Astrocyte (in vitro differentiated cells and primary cell): ENCODE data around the gene ROPN1.
"Not testable (repeated sequence)": the region's sequence is repeated elsewhere in the genome, so short reads cannot be mapped to it uniquely, and the experiment has no call there.

Source experiments
- EZH2 ChIP-seq: IDR thresholded peaks from 2 replicates; pipeline ENCODE4 v1.6.1; 2012; ENCODE audit warnings: mild to moderate bottlenecking, low read length, inconsistent platforms; ENCODE audit not compliant: insufficient read depth
- TF ChIP-seq, protein P1 (sequence below): IDR thresholded peaks from 2 replicates; pipeline ENCODE4 v1.5.1; 2011; ENCODE audit warnings: low read depth, mild to moderate bottlenecking, inconsistent platforms, low read length, moderate library complexity; ENCODE audit not compliant: insufficient read depth

DNA sequence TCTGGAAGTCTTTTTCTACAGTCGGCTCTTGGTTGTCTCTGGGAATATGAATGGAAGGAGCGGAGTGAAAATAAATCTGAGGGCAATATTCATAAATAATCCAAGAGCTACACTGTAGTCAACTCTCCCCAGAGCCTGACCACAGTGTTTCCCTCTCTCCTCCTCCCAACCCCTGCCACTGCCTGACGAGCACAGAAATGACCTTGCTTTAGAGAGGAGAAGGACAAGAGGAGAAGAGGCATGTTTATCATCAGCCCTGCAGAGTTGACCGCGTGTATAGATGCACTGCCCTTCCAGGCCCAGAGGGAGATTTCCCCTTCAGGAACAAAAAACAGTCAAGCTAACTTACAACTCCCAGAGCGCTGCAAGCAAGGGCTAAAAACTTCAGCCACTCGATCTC, 16.9 kb downstream of the ROPN1 start:
- TF ChIP-seq, protein P1, sequence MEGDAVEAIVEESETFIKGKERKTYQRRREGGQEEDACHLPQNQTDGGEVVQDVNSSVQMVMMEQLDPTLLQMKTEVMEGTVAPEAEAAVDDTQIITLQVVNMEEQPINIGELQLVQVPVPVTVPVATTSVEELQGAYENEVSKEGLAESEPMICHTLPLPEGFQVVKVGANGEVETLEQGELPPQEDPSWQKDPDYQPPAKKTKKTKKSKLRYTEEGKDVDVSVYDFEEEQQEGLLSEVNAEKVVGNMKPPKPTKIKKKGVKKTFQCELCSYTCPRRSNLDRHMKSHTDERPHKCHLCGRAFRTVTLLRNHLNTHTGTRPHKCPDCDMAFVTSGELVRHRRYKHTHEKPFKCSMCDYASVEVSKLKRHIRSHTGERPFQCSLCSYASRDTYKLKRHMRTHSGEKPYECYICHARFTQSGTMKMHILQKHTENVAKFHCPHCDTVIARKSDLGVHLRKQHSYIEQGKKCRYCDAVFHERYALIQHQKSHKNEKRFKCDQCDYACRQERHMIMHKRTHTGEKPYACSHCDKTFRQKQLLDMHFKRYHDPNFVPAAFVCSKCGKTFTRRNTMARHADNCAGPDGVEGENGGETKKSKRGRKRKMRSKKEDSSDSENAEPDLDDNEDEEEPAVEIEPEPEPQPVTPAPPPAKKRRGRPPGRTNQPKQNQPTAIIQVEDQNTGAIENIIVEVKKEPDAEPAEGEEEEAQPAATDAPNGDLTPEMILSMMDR, result not testable (repeated sequence)
- TF ChIP-seq EZH2, result not testable (repeated sequence)
